Measurements from ENCODE around the gene PRUNE1.

Gene PRUNE1

DNA sequence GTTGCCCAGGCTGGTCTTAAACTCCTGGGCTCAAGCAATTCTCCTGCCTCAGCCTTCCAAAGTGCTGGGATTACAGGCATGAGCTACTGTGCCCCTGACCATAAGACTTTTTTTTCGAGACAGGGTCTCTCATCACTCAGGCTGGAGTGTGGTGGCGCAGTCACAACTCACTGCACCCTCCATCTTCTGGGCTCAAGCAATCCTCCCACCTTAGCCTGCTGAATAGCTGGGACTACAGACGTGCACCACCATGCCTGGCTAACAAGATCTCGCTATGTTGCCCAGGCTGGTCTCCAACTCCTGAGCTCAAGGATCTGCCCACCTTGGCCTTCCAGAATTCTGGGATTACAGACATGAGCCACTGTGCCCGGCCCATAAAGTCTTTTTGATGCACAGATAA, 41.2 kb downstream of the PRUNE1 start:
- TF ChIP-seq, protein P1, sequence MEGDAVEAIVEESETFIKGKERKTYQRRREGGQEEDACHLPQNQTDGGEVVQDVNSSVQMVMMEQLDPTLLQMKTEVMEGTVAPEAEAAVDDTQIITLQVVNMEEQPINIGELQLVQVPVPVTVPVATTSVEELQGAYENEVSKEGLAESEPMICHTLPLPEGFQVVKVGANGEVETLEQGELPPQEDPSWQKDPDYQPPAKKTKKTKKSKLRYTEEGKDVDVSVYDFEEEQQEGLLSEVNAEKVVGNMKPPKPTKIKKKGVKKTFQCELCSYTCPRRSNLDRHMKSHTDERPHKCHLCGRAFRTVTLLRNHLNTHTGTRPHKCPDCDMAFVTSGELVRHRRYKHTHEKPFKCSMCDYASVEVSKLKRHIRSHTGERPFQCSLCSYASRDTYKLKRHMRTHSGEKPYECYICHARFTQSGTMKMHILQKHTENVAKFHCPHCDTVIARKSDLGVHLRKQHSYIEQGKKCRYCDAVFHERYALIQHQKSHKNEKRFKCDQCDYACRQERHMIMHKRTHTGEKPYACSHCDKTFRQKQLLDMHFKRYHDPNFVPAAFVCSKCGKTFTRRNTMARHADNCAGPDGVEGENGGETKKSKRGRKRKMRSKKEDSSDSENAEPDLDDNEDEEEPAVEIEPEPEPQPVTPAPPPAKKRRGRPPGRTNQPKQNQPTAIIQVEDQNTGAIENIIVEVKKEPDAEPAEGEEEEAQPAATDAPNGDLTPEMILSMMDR (IDR thresholded peaks at IDR 0.05): no peak

DNA sequence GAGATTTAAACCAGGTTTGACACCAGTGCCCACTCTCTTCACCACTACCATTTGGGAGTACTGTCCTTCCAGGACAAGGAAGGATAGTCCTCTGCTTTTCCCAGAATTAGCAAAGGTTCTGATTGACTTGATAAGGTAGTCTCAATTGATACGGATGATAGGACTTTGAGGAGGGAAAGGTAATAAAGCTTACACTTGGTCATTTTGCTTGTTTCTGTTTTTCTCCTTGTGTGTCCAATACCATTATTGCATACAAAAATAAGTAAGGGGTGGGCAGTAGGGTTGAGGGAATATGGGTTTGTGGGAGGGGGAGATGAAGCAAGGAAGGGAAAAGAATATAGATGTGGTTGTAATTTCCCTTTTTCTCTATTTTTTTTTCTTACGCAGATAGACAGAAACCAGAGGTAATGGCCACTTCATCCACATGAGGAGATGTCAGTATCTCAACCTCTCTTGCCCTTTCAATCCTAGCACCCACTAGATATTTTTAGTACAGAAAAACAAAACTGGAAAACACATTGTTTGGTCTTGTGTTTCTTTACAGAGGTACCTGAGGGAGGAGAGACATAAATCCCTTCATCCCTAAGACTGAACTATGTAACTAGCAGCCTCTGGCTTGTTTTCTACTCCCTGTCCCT, 41.9 kb downstream of the PRUNE1 start:
- TF ChIP-seq, protein P1 (IDR thresholded peaks at IDR 0.05): no peak

DNA sequence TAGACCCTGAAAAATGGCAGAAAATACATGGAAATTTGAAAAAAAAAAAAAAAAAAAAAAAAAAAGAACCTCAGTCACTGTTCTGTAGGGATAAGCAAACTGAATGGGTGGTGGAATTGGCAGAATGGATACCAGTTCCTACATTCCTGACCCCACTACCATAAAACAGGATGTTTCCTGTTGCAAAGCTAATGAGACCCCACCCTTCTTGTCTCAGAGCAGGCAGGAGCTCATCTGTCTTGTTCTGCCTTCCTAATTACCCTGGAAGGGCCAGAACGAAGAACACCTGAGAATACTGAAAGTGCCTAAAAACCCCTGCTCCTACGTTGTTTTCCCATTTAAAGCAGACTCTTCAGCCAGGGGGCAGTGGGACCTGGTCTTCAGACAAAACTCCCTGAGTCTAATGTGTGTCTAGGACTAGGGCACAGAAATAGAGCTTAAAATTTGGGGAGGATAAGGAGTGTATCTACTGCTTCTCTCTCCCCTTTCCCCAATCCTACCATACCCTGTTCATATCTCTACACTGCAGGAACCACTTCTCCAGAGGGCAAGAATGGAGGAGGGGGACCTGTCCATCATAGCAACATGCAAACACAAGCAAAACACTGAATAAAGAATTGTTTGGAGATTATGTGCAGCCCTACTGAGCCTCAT, 43.2 kb downstream of the PRUNE1 start:
- TF ChIP-seq, protein P1 (IDR thresholded peaks at IDR 0.05): no peak

DNA sequence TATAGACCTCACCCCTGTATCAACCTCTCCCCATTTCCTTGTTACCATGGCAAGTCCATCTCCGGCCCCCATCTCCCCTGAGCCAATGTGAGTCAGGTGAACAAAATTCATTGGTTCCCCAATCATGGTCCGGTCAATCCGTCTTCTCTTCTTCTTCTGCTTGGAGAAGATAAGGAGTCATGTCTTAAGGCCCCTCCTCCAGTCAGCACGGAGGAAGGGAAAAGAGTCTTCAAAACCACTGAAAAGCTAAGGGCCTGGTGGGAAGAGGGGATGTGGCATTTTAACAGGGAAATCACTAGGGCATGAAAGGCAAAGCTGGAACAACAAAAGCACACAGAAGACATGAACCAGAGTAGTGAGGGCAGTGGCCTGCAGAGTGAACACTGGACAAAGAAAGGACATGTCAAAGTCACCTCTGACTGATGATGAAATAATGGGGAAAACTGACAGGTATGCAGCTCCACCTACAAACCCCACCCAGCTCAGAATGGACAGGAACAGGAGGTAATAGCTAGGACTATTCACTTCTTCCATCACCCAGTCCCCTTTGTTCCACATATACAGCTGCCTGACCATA, 46.8 kb downstream of the PRUNE1 start:
- TF ChIP-seq, protein P1 (IDR thresholded peaks at IDR 0.05): no peak

DNA sequence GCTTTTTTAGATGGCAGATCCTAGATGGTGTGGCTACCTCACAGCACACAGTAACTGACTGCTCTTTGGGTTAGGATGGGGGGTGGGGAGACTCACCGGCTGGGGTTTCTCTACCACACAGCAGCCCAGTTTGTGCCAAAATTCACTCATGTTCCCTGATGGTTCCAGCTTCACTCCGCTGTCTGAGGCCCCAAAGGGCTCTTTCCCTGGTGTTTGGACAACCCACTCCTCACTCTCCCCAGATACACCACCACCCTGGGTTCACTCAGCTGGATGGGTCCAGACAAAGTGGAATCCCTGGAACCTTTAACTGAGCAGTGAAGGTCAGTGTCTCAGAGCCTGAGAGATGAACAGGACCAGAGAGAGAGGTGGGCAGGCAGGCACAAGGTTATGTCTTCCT, 47.3 kb downstream of the PRUNE1 start:
- TF ChIP-seq, protein P1 (IDR thresholded peaks at IDR 0.05): no peak

DNA sequence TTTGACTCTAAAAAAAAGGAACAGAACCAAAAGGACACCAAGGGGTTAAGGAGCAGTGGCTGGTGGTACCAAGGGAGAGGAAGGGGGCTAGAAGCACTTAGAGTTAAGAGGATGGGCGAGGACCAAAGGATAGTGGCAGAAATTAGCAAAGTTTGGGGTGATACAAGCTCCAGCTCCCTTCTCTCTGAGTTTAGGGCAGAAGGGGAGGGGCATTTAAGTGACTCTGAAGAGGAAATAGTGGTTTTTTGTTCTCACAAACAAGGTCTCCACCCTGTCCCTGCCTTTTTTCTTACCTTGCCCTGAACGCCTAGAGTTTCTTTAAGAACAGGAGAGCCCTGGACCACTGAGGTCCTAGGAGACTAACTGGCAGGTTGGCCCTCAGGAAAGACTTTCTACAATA, 47.9 kb downstream of the PRUNE1 start:
- TF ChIP-seq, protein P1 (IDR thresholded peaks at IDR 0.05): no peak

DNA sequence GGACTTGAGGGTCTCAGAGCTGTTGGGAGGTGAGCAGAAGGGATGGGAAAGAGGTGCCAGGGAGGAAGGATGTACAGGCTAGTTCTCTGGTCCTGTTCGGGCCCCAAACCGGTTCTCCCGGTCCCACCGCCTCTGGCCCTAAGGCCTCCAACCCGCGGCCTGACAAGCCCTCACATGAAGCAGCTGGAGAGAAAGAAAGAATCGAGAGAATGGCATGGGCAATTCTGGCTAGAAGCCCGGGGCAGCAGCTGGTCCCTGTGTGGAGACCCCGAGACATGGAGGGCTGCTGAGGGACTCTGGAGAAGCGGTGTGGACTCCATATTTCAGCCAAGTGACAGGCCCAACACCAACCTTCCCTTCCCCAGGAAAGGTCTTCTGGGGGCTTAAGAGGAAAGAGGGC, 50.4 kb downstream of the PRUNE1 start:
- TF ChIP-seq, protein P1 (IDR thresholded peaks at IDR 0.05): no peak

All from LNCAP (cell line).